DOHH2 (cell line): ENCODE results near the gene THAP12.

Experiments used
- H3F3A ChIP-seq: fragments of 200-600 bp; sonication (generic), shearing (Covaris generic); 2 replicates; pipeline ENCODE4 v1.6.0; 2016; ENCODE audit warnings: antibody characterized with exemption, mild to moderate bottlenecking; ENCODE audit not compliant: control insufficient read depth, insufficient read depth
- H3K27ac ChIP-seq: fragments of 200-600 bp; sonication (generic); 2 replicates; pipeline ENCODE4 v1.5.1; 2014; ENCODE audit warnings: low read depth, mild to moderate bottlenecking, low read length, moderate library complexity
- H3K27me3 ChIP-seq: fragments of 200-600 bp; sonication (generic); 2 replicates; pipeline ENCODE4 v1.6.1; 2014; ENCODE audit warnings: mild to moderate bottlenecking, low read length, mixed read lengths; ENCODE audit not compliant: control insufficient read depth
- H3K36me3 ChIP-seq: fragments of 200-600 bp; sonication (generic); 2 replicates; pipeline ENCODE4 v1.6.1; 2014; ENCODE audit warnings: mild to moderate bottlenecking, low read length, moderate library complexity, mixed read lengths; ENCODE audit not compliant: control insufficient read depth
- H3K4me1 ChIP-seq: fragments of 200-600 bp; sonication (generic); 2 replicates; pipeline ENCODE4 v1.6.1; 2014; ENCODE audit warnings: mild to moderate bottlenecking, low read length, mixed read lengths; ENCODE audit not compliant: control insufficient read depth
- H3K4me2 ChIP-seq: fragments of 200-600 bp; sonication (generic); 2 replicates; pipeline ENCODE4 v1.6.0; 2014; ENCODE audit warnings: mild to moderate bottlenecking, low read length, moderate library complexity
- H3K4me3 ChIP-seq: fragments of 200-600 bp; sonication (generic); 2 replicates; pipeline ENCODE4 v1.5.1; 2014; ENCODE audit warnings: mild to moderate bottlenecking, low read length, mixed read lengths
- H3K79me2 ChIP-seq: fragments of 200-600 bp; sonication (generic); 2 replicates; pipeline ENCODE4 v1.6.1; 2014; ENCODE audit warnings: mild to moderate bottlenecking, low read length, mixed read lengths; ENCODE audit not compliant: control insufficient read depth
- H3K9me2 ChIP-seq: fragments of 200-600 bp; sonication (generic); replicated peaks from 2 replicates; pipeline ENCODE4 v1.6.1; 2014; ENCODE audit warnings: mild to moderate bottlenecking, low read length, mixed read lengths; ENCODE audit not compliant: control insufficient read depth
- H3K9me3 ChIP-seq: fragments of 200-600 bp; sonication (generic); 2 replicates; pipeline ENCODE4 v1.6.1; 2014; ENCODE audit warnings: antibody characterized with exemption, low read length, mixed read lengths; ENCODE audit not compliant: control insufficient read depth, insufficient read depth
- H4K20me1 ChIP-seq: fragments of 200-600 bp; sonication (generic); 2 replicates; pipeline ENCODE4 v1.6.0; 2014; ENCODE audit warnings: low read depth, mild to moderate bottlenecking, antibody characterized with exemption, low read length, moderate library complexity; ENCODE audit not compliant: control insufficient read depth, insufficient read depth
- CTCF ChIP-seq: fragments of 200-600 bp; sonication (generic); IDR thresholded peaks from one replicate; pipeline ENCODE4 v1.5.1; 2014; ENCODE audit warnings: antibody characterized with exemption, mild to moderate bottlenecking, low read depth, low read length; ENCODE audit not compliant: poor library complexity, severe bottlenecking
- EZH2phosphoT487 ChIP-seq: fragments of 200-600 bp; sonication (generic); IDR thresholded peaks from 2 replicates; pipeline ENCODE4 v1.6.1; 2017; ENCODE audit warnings: borderline replicate concordance, mild to moderate bottlenecking, antibody characterized with exemption, low read length, moderate library complexity, mixed read lengths

The THAP12 gene

GRCh38 chr11:76397383-76397782 lies 16.5 kb upstream of the THAP12 start:
- no peak overlapping the region for H3K4me2 ChIP-seq
- H3K27me3 ChIP-seq = no peaks in the 10 kb centered on the region
- H3K9me2 ChIP-seq = no peaks in the 10 kb centered on the region
- no peak overlapping the region for H3K4me3 ChIP-seq
- TF ChIP-seq CTCF = no peak
- no peaks in the 10 kb centered on the region for H3K79me2 ChIP-seq
- no peaks in the 10 kb centered on the region for H3F3A ChIP-seq
- H4K20me1 ChIP-seq = no peaks in the 10 kb centered on the region
- no peaks in the 10 kb centered on the region for H3K36me3 ChIP-seq
- no peaks in the 10 kb centered on the region for H3K4me1 ChIP-seq
- no peak overlapping the region for H3K27ac ChIP-seq
- no peaks in the 10 kb centered on the region for H3K9me3 ChIP-seq

GRCh38 chr11:76395296-76395695 lies 14.4 kb upstream of the THAP12 start:
- Histone ChIP-seq H3K79me2 (no peaks in the 10 kb centered on the region), H3K27me3 (no peaks in the 10 kb centered on the region), H3K9me2 (no peaks in the 10 kb centered on the region), H3F3A (no peaks in the 10 kb centered on the region), H4K20me1 (no peaks in the 10 kb centered on the region), H3K9me3 (no peaks in the 10 kb centered on the region), H3K27ac (no peak overlapping the region), H3K4me1 (no peaks in the 10 kb centered on the region), H3K36me3 (no peaks in the 10 kb centered on the region), H3K4me3 (no peak overlapping the region), H3K4me2 (no peak overlapping the region)
- TF ChIP-seq CTCF = no peak
- TF ChIP-seq EZH2phosphoT487 = no peak

GRCh38 chr11:76394411-76394810 lies 13.5 kb upstream of the THAP12 start:
- no peaks in the 10 kb centered on the region for H3F3A ChIP-seq
- H3K79me2 ChIP-seq = no peaks in the 10 kb centered on the region
- H3K4me1 ChIP-seq = no peaks in the 10 kb centered on the region
- no peaks in the 10 kb centered on the region for H3K36me3 ChIP-seq
- no peak overlapping the region for H3K4me3 ChIP-seq
- no peaks in the 10 kb centered on the region for H3K9me2 ChIP-seq
- H3K27me3 ChIP-seq = no peaks in the 10 kb centered on the region
- no peak overlapping the region for H3K4me2 ChIP-seq
- no peaks in the 10 kb centered on the region for H4K20me1 ChIP-seq
- no peaks in the 10 kb centered on the region for H3K9me3 ChIP-seq
- H3K27ac ChIP-seq = no peak overlapping the region
- TF ChIP-seq EZH2phosphoT487 = no peak
- no peak for TF ChIP-seq CTCF

GRCh38 chr11:76392870-76393269 lies 11.9 kb upstream of the THAP12 start:
- Histone ChIP-seq H3K4me2 (no peak overlapping the region), H3K4me1 (no peaks in the 10 kb centered on the region), H3K27ac (no peak overlapping the region), H3K9me2 (no peaks in the 10 kb centered on the region), H3F3A (no peaks in the 10 kb centered on the region), H3K9me3 (no peaks in the 10 kb centered on the region), H3K4me3 (no peak overlapping the region), H3K36me3 (no peaks in the 10 kb centered on the region), H3K27me3 (no peaks in the 10 kb centered on the region), H3K79me2 (no peaks in the 10 kb centered on the region), H4K20me1 (no peaks in the 10 kb centered on the region)
- no peak for TF ChIP-seq CTCF
- TF ChIP-seq EZH2phosphoT487 = no peak
